HCT116 (cell line): ENCODE results near the gene GPN1. TPM values are rescaled to one million over a fixed set of nuclear protein-coding genes. Genes with fewer than 3 reads are reported as not detected.

Experiments used
- ATAC-seq: fragments of 200-7000 bp; cut with Tn5 transposase; 2 replicates; pipeline ENCODE4 v1.9.1; 2020; ENCODE audit warnings: mild to moderate bottlenecking, moderate library complexity
- BruUV-seq: library from RNA; stranded (reverse); fragments of 400-500 nt; replicated peaks from 2 replicates; lab custom pipeline; 2021; lab: Mats Ljungman, UMichigan
- CTCF ChIA-PET: fragments of 300-600 bp; sonication (Branson Sonifier 250); formaldehyde crosslinking; loops from one replicate; lab custom pipeline; 2021; ENCODE audit warnings: antibody characterized with exemption; lab: Charles Lee
- POLR2A ChIA-PET: fragments of 300-600, 350-600 bp; sonication (Branson Sonifier 250); formaldehyde crosslinking; loops from one replicate; lab custom pipeline; 2021; ENCODE audit warnings: antibody characterized with exemption; lab: Charles Lee
- RAD21 ChIA-PET, 2 experiments: fragments of 300-600 bp; sonication (Branson Sonifier 250); formaldehyde crosslinking; loops; one replicate each; lab custom pipeline; 2023; ENCODE audit warnings: low total read pairs in 2 of 2; ENCODE audit not compliant: uncharacterized antibody in 2 of 2, unreplicated experiment in 2 of 2, low non-redundant PET in 1 of 2; lab: Charles Lee
- DNase-seq: peaks from one replicate; pipeline ENCODE4 v3.0.0-alpha.2; 2010; ENCODE audit warnings: low read depth, low spot score
- H2AFZ ChIP-seq: fragments of 200-600 bp; shearing (Covaris generic), sonication (generic); 2 replicates; pipeline ENCODE4 v1.6.1; 2017; ENCODE audit warnings: low read depth, mixed run types, mixed read lengths, antibody characterized with exemption, low read length; ENCODE audit not compliant: poor library complexity, severe bottlenecking
- H3K27ac ChIP-seq: 2 replicates; pipeline ENCODE4 v1.5.1; 2012; ENCODE audit warnings: low read depth, low read length
- H3K27me3 ChIP-seq: fragments of 200-600 bp; sonication (generic); 2 replicates; pipeline ENCODE4 v1.6.1; 2016; ENCODE audit warnings: mixed run types, low read length, mixed read lengths; ENCODE audit not compliant: insufficient read depth
- H3K36me3 ChIP-seq, 2 experiments: fragments of 200-500 bp in 1 of 2; fragments of 200-600 bp in 1 of 2; sonication (Bioruptor generic) in 1 of 2; sonication (generic) in 1 of 2; 2 replicates each; pipeline versions ENCODE4 v1.5.1 to v1.6.1; 2014 to 2016; ENCODE audit warnings: low read length in 2 of 2, inconsistent platforms in 1 of 2, mixed read lengths in 1 of 2, mixed run types in 1 of 2; ENCODE audit not compliant: insufficient read depth in 2 of 2, control insufficient read depth in 1 of 2
- H3K4me1 ChIP-seq, 2 experiments: fragments of 200-600 bp in 1 of 2; sonication (generic) in 1 of 2; 2 replicates each; pipeline versions ENCODE4 v1.5.1 to v1.6.1; 2012 to 2017; ENCODE audit warnings: low read length in 2 of 2, inconsistent platforms in 1 of 2, mild to moderate bottlenecking in 1 of 2, mixed read lengths in 1 of 2, mixed run types in 1 of 2, moderate library complexity in 1 of 2; ENCODE audit not compliant: insufficient read depth in 2 of 2, control insufficient read depth in 1 of 2
- H3K4me2 ChIP-seq: fragments of 200-600 bp; sonication (generic); 2 replicates; pipeline ENCODE4 v1.6.1; 2017; ENCODE audit warnings: mixed run types, low read length, mixed read lengths
- H3K4me3 ChIP-seq, 2 experiments: fragments of 200-600 bp in 1 of 2; sonication (generic) in 1 of 2; replicated peaks in 1 of 2; 2 replicates each; pipeline ENCODE4 v1.5.1; 2011 to 2016; ENCODE audit warnings: low read length in 2 of 2, control low read depth in 1 of 2, low read depth in 1 of 2, mild to moderate bottlenecking in 1 of 2, mixed read lengths in 1 of 2, mixed run types in 1 of 2
- H3K79me2 ChIP-seq: fragments of 200-600 bp; sonication (generic); 2 replicates; pipeline ENCODE4 v1.6.1; 2017; ENCODE audit warnings: mild to moderate bottlenecking, mixed run types, low read length, moderate library complexity, mixed read lengths; ENCODE audit not compliant: insufficient read depth
- H3K9ac ChIP-seq: fragments of 200-600 bp; sonication (generic); 2 replicates; pipeline ENCODE4 v1.6.1; 2016; ENCODE audit warnings: low read length, mixed read lengths
- H3K9me2 ChIP-seq: fragments of 200-600 bp; sonication (generic), shearing (Covaris generic); 2 replicates; pipeline ENCODE4 v1.6.1; 2017; ENCODE audit warnings: mixed run types, mild to moderate bottlenecking, moderate library complexity; ENCODE audit not compliant: insufficient read depth
- H3K9me3 ChIP-seq, 2 experiments: fragments of 200-500 bp in 1 of 2; fragments of 200-600 bp in 1 of 2; sonication (Bioruptor generic) in 1 of 2; sonication (generic) in 1 of 2; 2 replicates each; pipeline ENCODE4 v1.6.1; 2014 to 2017; ENCODE audit warnings: low read length in 2 of 2, mixed read lengths in 2 of 2, inconsistent platforms in 1 of 2, low read depth in 1 of 2, mild to moderate bottlenecking in 1 of 2, mixed run types in 1 of 2, moderate library complexity in 1 of 2; ENCODE audit not compliant: control insufficient read depth in 1 of 2, insufficient read depth in 1 of 2
- H4K20me1 ChIP-seq: fragments of 200-600 bp; sonication (generic), shearing (Covaris generic); 2 replicates; pipeline ENCODE4 v1.6.1; 2017; ENCODE audit warnings: mixed run types, mild to moderate bottlenecking, moderate library complexity; ENCODE audit not compliant: insufficient read depth
- CBX3 ChIP-seq: IDR thresholded peaks from 2 replicates; pipeline ENCODE4 v1.6.1; 2012; ENCODE audit warnings: low read depth
- CEBPB ChIP-seq: IDR thresholded peaks from 2 replicates; pipeline ENCODE4 v1.6.1; 2012; ENCODE audit warnings: low read depth
- CTCF ChIP-seq, 3 experiments: fragments of 200-600 bp in 1 of 3; sonication (generic) in 1 of 3; IDR thresholded peaks in 2 of 3; conservative IDR thresholded peaks in 1 of 3; 2 replicates each; pipeline ENCODE4 v1.5.1; 2012 to 2017; ENCODE audit warnings: low read depth in 2 of 3, low read length in 2 of 3, antibody characterized with exemption in 1 of 3, borderline replicate concordance in 1 of 3, control low read depth in 1 of 3, mild to moderate bottlenecking in 1 of 3, mixed read lengths in 1 of 3, mixed run types in 1 of 3, moderate library complexity in 1 of 3; ENCODE audit not compliant: insufficient read depth in 1 of 3
- ELF1 ChIP-seq: IDR thresholded peaks from 2 replicates; pipeline ENCODE4 v1.6.1; 2012; ENCODE audit warnings: low read depth, borderline replicate concordance
- EZH2 ChIP-seq: fragments of 200-600 bp; sonication (generic); IDR thresholded peaks from 2 replicates; pipeline ENCODE4 v1.6.1; 2017; ENCODE audit warnings: antibody characterized with exemption, mixed run types
- EZH2phosphoT487 ChIP-seq: fragments of 200-600 bp; IDR thresholded peaks from 2 replicates; pipeline ENCODE4 v1.6.1; 2018; ENCODE audit warnings: antibody characterized with exemption, borderline replicate concordance
- MAX ChIP-seq: IDR thresholded peaks from 2 replicates; pipeline ENCODE4 v1.6.1; 2012
- POLR2AphosphoS5 ChIP-seq: IDR thresholded peaks from 2 replicates; pipeline ENCODE4 v1.6.1; 2011; ENCODE audit warnings: mild to moderate bottlenecking, low read depth, low read length, moderate library complexity
- RAD21 ChIP-seq: IDR thresholded peaks from 2 replicates; pipeline ENCODE4 v1.6.1; 2012; ENCODE audit warnings: low read depth, mild to moderate bottlenecking
- REST ChIP-seq: IDR thresholded peaks from 2 replicates; pipeline ENCODE4 v1.6.1; 2012; ENCODE audit warnings: low read depth
- SIN3A ChIP-seq: IDR thresholded peaks from 2 replicates; pipeline ENCODE4 v1.6.1; 2012; ENCODE audit warnings: low read depth
- SRF ChIP-seq: IDR thresholded peaks from 2 replicates; pipeline ENCODE4 v1.6.1; 2012; ENCODE audit warnings: low read depth
- YY1 ChIP-seq: IDR thresholded peaks from 2 replicates; pipeline ENCODE4 v1.6.1; 2011; ENCODE audit warnings: low read length, low read depth, moderate library complexity, mild to moderate bottlenecking; ENCODE audit not compliant: insufficient replicate concordance; ENCODE audit errors: extremely low read depth
- intact Hi-C: fragments of 100-400 bp; cut with micrococcal nuclease; formaldehyde crosslinking; loops from 2 replicates; pipeline ENCODE4 v1.10.0; 2022
- total RNA-seq: library from RNA; stranded (reverse); gene quantifications from one replicate; pipeline ENCODE4 v1.2.1, GENCODE V29; 2021; ENCODE audit not compliant: unreplicated experiment

The GPN1 gene
- total RNA-seq, 1 experiment from 2014 or later, result 34.3 TPM

- no peak for TF ChIP-seq MAX
- no peak for TF ChIP-seq SRF
Measured at GRCh38 chr2:27636766-27637165, 7.9 kb downstream of the GPN1 start (continued).

GRCh38 chr2:27638037-27638637, 9.3 kb downstream of the GPN1 start:
- DNase-seq, result no peak
- Histone ChIP-seq H3K4me3 (no peak overlapping the region), H3K4me2 (no peak overlapping the region), H3K27ac (no peak overlapping the region), H2AFZ (no peak overlapping the region), H4K20me1 (no peaks in the 10 kb centered on the region), H3K4me1 (no peaks in the 10 kb centered on the region), H3K9ac (no peak overlapping the region), H3K9me3 (no peaks in the 10 kb centered on the region), H3K79me2 (no peaks in the 10 kb centered on the region; the same call in none of the 2 replicates), H3K36me3 (peaks cover 47 to 54% of the 10 kb centered on the region in 2 experiments; a peak in 3 of 4 replicates), H3K27me3 (no peaks in the 10 kb centered on the region), H3K9me2 (no peaks in the 10 kb centered on the region)
- intact Hi-C loops, result no loop called here
- RAD21 ChIA-PET, result no interaction called here
- CTCF ChIA-PET, result no interaction called here
- BruUV-seq, result no TSS peak
- no peak for ATAC-seq
- TF ChIP-seq CEBPB, result no peak
- TF ChIP-seq POLR2AphosphoS5, result no peak
- TF ChIP-seq SRF, result no peak
- TF ChIP-seq YY1, result no peak
- no peak for TF ChIP-seq ELF1
- TF ChIP-seq CTCF (IDR thresholded peaks at IDR 0.05 in 2 of 3, conservative IDR thresholded peaks at IDR 0.05 in 1 of 3; ENCODE audit: borderline replicate concordance in 1 of 3, insufficient read depth in 1 of 3, low read depth in 2 of 3, low read length in 2 of 3), result no peak
- TF ChIP-seq RAD21, result no peak
- TF ChIP-seq EZH2, result no peak
- no peak for TF ChIP-seq SIN3A
- TF ChIP-seq REST, result no peak
- TF ChIP-seq EZH2phosphoT487, result no peak
- TF ChIP-seq CBX3, result no peak
- POLR2A ChIA-PET, result no interaction called here
